WERI-Rb-1 (cell line): ENCODE data around the gene NRG3.
A peak's percentile ranks its signal among the peaks of the same experiment; 100 is the strongest.

Experiments used
- DNase-seq: peaks from one replicate; pipeline ENCODE4 v3.0.0-alpha.2; 2020
- H3K27ac ChIP-seq: fragments of 250-450 bp; sonication (Bioruptor Pico); 2 replicates; pipeline ENCODE4 v1.5.1; 2020; ENCODE audit warnings: mild to moderate bottlenecking, moderate library complexity
- H3K27me3 ChIP-seq: fragments of 250-450 bp; sonication (Bioruptor Pico); 2 replicates; pipeline ENCODE4 v1.5.1; 2021; ENCODE audit warnings: mild to moderate bottlenecking, low read depth, moderate library complexity; ENCODE audit not compliant: insufficient read depth, severe bottlenecking
- H3K36me3 ChIP-seq: fragments of 250-450 bp; sonication (Bioruptor Pico); 2 replicates; pipeline ENCODE4 v1.5.1; 2020; ENCODE audit warnings: mild to moderate bottlenecking, moderate library complexity
- H3K4me3 ChIP-seq: 2 replicates; pipeline ENCODE4 v1.5.1; 2011; ENCODE audit warnings: low read depth, mild to moderate bottlenecking, control low read depth, low read length
- H3K9me3 ChIP-seq: fragments of 250-450 bp; sonication (Bioruptor Pico); 2 replicates; pipeline ENCODE4 v1.5.1; 2021; ENCODE audit warnings: mild to moderate bottlenecking, moderate library complexity; ENCODE audit not compliant: severe bottlenecking
- TF ChIP-seq, protein P1 (sequence below): IDR thresholded peaks from 2 replicates; pipeline ENCODE4 v1.5.1; 2011; ENCODE audit warnings: low read depth, mild to moderate bottlenecking, control low read depth, inconsistent platforms, low read length

Gene NRG3

DNA sequence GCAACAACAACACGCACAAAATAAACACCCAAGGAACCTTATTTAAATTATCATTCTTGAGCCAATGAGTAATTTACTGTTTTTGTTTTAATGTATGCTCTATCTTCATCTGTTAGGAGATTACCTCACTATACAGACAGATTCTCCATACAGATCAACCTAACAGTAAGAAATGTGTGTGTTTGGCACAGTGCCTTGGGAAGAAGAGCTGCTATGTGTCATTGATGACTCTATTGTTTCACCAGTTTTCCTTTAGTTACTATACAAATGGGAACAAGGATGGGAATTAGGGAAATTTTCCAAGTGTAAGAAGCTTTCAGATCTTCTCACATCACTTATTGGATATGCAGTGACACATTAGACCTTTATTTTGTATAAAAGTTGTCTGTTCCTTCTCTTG, 640.3 kb downstream of the NRG3 start:
- Histone ChIP-seq H3K36me3 (no peaks in the 10 kb centered on the region), H3K9me3 (no peaks in the 10 kb centered on the region), H3K27ac (no peak overlapping the region), H3K27me3 (no peaks in the 10 kb centered on the region), H3K4me3 (no peak overlapping the region)
- no peak for DNase-seq
- TF ChIP-seq, protein P1, sequence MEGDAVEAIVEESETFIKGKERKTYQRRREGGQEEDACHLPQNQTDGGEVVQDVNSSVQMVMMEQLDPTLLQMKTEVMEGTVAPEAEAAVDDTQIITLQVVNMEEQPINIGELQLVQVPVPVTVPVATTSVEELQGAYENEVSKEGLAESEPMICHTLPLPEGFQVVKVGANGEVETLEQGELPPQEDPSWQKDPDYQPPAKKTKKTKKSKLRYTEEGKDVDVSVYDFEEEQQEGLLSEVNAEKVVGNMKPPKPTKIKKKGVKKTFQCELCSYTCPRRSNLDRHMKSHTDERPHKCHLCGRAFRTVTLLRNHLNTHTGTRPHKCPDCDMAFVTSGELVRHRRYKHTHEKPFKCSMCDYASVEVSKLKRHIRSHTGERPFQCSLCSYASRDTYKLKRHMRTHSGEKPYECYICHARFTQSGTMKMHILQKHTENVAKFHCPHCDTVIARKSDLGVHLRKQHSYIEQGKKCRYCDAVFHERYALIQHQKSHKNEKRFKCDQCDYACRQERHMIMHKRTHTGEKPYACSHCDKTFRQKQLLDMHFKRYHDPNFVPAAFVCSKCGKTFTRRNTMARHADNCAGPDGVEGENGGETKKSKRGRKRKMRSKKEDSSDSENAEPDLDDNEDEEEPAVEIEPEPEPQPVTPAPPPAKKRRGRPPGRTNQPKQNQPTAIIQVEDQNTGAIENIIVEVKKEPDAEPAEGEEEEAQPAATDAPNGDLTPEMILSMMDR = no peak

DNA sequence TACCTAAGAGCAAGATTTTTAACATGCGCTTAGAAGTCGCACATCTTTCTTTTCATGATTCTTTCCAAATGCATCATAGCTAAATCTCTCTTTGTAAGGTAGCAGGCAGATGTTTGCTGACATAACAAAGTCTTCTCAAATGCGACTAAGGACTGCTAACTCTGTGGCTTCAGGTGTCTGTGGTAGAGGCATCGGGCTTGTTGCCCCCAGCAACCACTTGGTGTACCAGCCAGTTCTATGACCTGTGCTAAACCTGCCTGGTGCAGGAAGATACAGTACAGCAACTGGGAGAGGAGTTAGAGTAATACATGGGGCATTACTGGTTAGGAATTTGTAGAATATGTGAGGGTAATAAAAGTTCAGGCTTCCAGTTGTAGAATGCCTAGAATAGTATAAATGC, 654.1 kb downstream of the NRG3 start:
- Histone ChIP-seq H3K4me3 (no peak overlapping the region), H3K27ac (no peak overlapping the region), H3K36me3 (no peaks in the 10 kb centered on the region), H3K27me3 (no peaks in the 10 kb centered on the region), H3K9me3 (no peaks in the 10 kb centered on the region)
- TF ChIP-seq, protein P1 = no peak
- DNase-seq = no peak

DNA sequence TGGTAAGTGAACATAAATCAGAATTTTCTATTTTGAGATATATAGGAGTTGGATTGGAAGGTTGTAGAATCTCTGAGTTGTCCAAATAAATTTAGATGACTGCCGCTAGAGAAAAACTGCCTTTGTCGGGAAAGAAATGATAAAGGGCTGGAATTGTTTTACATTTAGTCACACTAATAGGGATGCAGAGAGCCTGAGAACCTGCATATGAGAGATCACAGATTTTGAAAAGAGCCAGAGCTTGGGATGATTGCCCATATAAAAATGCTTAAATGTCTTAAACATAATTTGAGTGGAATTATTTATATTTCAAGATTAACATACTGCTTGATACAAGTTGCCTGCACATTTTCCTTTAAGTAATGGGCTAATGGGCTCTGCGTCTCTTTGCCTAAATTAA, 660.5 kb downstream of the NRG3 start:
- H3K27me3 ChIP-seq = no peaks in the 10 kb centered on the region
- no peak for DNase-seq
- H3K27ac ChIP-seq = no peak overlapping the region
- H3K36me3 ChIP-seq = no peaks in the 10 kb centered on the region
- H3K4me3 ChIP-seq = no peak overlapping the region
- TF ChIP-seq, protein P1 = no peak
- no peaks in the 10 kb centered on the region for H3K9me3 ChIP-seq

DNA sequence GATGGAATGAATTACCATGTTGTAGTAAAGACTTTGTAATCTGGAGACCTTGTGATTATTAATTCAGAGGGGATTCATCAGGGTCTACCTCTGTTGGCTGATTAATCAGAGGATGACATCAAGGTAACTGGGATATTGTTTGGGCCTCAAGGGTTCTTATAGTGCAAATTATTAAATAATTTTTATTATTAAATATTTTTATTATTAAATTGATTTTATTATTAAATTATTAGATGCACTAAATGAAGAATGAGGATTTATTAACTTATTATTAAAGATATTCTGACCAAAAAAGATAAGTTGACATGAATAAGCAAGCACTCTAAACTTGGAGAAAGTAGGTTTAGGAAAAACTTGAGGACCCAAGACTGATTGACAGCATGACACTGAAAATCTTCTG, 661.7 kb downstream of the NRG3 start:
- DNase-seq = no peak
- no peaks in the 10 kb centered on the region for H3K9me3 ChIP-seq
- no peak overlapping the region for H3K27ac ChIP-seq
- H3K4me3 ChIP-seq = no peak overlapping the region
- TF ChIP-seq, protein P1 = no peak
- no peaks in the 10 kb centered on the region for H3K27me3 ChIP-seq
- no peaks in the 10 kb centered on the region for H3K36me3 ChIP-seq

DNA sequence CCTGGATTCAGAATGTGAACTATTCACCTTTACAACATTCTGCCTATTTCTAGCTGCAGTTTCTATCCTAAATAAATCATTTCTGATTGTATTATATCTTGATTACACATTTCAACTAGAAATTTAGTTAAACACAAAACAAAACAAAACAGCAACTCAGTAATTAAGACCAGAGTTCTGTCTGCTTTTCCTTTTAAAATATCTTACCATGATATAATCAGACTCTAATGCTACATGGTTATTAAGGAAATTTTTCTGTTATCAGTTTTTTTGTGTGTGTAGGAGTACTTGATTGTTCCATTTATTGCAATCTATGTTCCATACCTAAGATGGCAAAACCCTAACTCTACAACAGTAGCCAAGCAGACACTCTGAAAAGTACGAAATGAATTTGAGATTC, 663.3 kb downstream of the NRG3 start:
- H3K27me3 ChIP-seq = no peaks in the 10 kb centered on the region
- no peak overlapping the region for H3K4me3 ChIP-seq
- no peak overlapping the region for H3K27ac ChIP-seq
- TF ChIP-seq, protein P1 = no peak
- H3K9me3 ChIP-seq = no peaks in the 10 kb centered on the region
- no peak for DNase-seq
- no peaks in the 10 kb centered on the region for H3K36me3 ChIP-seq

DNA sequence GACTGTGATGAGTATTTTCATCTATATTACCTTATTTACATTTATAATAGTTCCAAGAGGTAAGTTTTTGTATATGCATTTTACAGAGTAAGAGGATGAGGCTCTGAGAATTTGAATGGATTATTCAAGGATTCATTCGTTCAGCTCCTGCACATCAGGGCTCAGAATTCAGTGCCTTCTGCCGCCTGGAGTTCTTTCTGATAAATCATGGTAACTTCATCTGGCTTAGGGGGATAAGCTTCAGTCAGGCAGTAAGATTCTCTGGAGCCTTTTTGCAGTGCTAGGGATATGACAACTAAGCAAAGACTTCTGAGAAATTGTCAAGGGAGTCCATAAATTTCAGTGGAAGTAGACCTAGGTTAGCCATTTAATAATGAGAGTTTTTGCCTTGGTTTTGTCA, 668.6 kb downstream of the NRG3 start:
- Histone ChIP-seq H3K27me3 (no peaks in the 10 kb centered on the region), H3K4me3 (no peak overlapping the region), H3K36me3 (no peaks in the 10 kb centered on the region), H3K9me3 (no peaks in the 10 kb centered on the region), H3K27ac (no peak overlapping the region)
- DNase-seq = peak; percentile 63
- TF ChIP-seq, protein P1 = no peak
